GM12865 (cell line): ENCODE data around the gene SYT2.

Source experiments
- DNase-seq: peaks from one replicate; pipeline ENCODE4 v3.0.0; 2010; ENCODE audit warnings: low read depth
- H3K4me3 ChIP-seq: 2 replicates; pipeline ENCODE4 v1.5.1; 2011; ENCODE audit warnings: mild to moderate bottlenecking, low read depth, low read length, control low read depth
- TF ChIP-seq, protein P1 (sequence below): IDR thresholded peaks from 2 replicates; pipeline ENCODE4 v1.5.1; 2011; ENCODE audit warnings: low read length, control low read depth, low read depth, inconsistent platforms; ENCODE audit not compliant: insufficient read depth; ENCODE audit errors: missing control alignments

Gene SYT2

GRCh38 chr1:202710070-202711045 is at the start of gene SYT2:
Gene SYT2, minus strand, starts transcription at chr1:202710454. Its CDS starts 104,682 bp downstream, at chr1:202605772.
- TF ChIP-seq, protein P1, sequence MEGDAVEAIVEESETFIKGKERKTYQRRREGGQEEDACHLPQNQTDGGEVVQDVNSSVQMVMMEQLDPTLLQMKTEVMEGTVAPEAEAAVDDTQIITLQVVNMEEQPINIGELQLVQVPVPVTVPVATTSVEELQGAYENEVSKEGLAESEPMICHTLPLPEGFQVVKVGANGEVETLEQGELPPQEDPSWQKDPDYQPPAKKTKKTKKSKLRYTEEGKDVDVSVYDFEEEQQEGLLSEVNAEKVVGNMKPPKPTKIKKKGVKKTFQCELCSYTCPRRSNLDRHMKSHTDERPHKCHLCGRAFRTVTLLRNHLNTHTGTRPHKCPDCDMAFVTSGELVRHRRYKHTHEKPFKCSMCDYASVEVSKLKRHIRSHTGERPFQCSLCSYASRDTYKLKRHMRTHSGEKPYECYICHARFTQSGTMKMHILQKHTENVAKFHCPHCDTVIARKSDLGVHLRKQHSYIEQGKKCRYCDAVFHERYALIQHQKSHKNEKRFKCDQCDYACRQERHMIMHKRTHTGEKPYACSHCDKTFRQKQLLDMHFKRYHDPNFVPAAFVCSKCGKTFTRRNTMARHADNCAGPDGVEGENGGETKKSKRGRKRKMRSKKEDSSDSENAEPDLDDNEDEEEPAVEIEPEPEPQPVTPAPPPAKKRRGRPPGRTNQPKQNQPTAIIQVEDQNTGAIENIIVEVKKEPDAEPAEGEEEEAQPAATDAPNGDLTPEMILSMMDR, result no peak
- H3K4me3 ChIP-seq, result no peak within 1 kb of the TSS
- DNase-seq, result no peak

GRCh38 chr1:202756391-202756790 is 46.1 kb upstream of the SYT2 start:
- H3K4me3 ChIP-seq, result no peak overlapping the region
- TF ChIP-seq, protein P1, result no peak
- no peak for DNase-seq

DNA sequence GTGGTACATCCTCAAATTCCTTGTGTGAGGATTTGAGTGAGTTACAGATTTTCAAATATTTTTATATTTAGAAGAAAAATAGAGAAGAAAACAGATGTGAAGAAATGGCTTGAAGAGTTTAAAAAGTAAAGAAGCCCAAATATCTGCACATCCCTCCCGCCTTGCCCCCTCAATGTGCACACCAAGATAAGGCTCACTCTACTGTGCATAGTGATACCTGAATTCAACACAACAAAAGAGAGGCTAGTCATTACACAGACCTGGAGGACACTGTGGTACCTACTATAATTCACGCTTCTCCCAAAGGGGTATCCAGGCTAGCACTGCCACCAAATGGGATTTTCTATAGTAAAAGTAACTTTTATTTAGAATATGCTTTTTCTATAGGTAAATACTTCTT is 44.0 kb upstream of the SYT2 start:
- no peak for DNase-seq
- no peak overlapping the region for H3K4me3 ChIP-seq
- TF ChIP-seq, protein P1, result no peak

DNA sequence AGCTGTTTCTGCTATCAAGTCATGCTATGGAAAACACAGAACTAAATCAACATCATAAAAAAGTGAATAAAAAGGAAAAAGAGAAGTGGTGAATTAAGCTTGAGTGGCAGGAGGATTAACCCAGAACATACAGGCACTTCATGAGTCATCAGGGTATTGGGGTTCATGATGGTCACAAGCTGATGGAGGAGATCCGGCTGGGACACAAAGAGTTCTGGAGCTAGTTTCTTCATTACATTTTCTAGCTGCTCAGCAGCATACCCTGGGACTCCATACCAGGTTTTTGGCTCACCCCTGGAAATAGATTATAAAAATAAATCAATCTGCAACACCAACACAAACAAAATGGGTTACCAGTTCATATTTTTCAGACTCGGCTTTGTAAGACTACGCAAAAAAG is 42.5 kb upstream of the SYT2 start:
- TF ChIP-seq, protein P1, result no peak
- no peak overlapping the region for H3K4me3 ChIP-seq
- no peak for DNase-seq

DNA sequence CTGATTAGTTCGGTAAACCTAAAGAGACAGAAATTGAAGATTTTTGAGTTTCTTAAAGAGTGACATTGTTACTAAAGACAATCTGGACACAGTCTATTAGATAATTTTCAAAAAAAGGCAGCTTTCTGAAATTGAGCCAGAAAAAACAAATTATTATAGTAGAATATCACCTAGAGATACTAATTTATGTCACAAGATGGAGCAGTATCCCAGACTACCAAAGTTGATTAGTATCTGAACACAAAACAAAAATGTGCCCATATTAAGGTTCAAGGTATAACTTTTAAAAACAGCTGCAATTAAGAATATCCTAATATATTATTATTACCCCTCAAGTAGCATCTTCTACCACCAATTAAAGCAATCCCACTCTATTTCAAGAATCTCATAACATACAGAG is 40.5 kb upstream of the SYT2 start:
- no peak overlapping the region for H3K4me3 ChIP-seq
- TF ChIP-seq, protein P1, result no peak
- DNase-seq, result no peak

DNA sequence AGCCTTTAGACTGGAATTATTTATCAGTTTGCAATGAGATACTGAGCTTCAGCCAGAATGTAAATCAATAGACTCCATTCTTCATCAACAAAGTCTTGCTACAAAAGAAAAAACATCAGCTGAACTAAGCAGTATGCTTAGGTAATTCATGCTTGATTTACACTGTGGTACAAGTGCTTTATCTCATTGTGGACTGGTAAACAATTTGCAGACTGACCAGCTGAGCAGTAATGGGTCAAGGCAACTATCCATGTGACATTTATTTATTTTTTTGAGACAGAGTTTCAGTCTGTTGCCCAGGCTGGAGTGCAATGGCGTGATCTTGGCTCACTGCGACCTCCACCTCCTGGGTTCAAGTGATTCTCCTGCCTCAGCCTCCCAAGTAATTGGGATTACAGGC is 39.8 kb upstream of the SYT2 start:
- DNase-seq, result no peak
- TF ChIP-seq, protein P1, result no peak
- no peak overlapping the region for H3K4me3 ChIP-seq
